GM12891 (cell line): ENCODE data around the gene ANKRD28.

Experiments used
- PAX5 ChIP-seq: IDR thresholded peaks from 2 replicates; pipeline ENCODE4 v1.6.1; 2011; ENCODE audit warnings: low read length, moderate library complexity, mild to moderate bottlenecking; ENCODE audit not compliant: insufficient read depth, severe bottlenecking
- POLR2A ChIP-seq: IDR thresholded peaks from 2 replicates; pipeline ENCODE4 v1.6.1; 2011; ENCODE audit warnings: low read depth, low read length, control low read depth
- SPI1 ChIP-seq: IDR thresholded peaks from 2 replicates; pipeline ENCODE4 v1.6.1; 2011; ENCODE audit warnings: low read depth, low read length, control low read depth
- TAF1 ChIP-seq: IDR thresholded peaks from 2 replicates; pipeline ENCODE4 v1.6.1; 2011; ENCODE audit warnings: low read depth, low read length, control low read depth

DNA sequence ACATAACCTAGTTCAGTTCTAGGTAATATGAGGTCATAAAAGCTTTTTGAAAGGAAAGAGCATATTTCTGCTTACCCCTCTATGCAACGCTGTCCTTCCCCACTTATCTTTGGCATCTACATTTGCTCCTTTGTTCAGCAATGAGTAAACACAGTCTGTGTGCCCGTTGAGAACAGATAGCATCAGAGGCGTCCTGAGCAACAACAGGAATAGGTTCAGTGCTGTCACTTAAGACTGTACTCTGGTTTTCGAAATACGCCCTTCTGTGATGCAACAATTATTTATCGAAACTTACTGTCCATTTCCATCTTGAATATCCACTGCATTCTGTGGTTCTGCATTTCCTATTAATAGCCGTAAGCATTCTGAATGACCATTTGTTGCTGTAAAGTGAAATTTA, 111.9 kb downstream of the ANKRD28 start:
- no peak for TF ChIP-seq POLR2A
- no peak for TF ChIP-seq TAF1
- no peak for TF ChIP-seq SPI1
- TF ChIP-seq PAX5, result no peak
